HG03378 (cell line): Measurements from ENCODE around the gene TYW1B.
"Not testable (repeated sequence)": the region's sequence is repeated elsewhere in the genome, so short reads cannot be mapped to it uniquely, and the experiment has no call there.

Experiments
- ATAC-seq: cut with Tn5 transposase; IDR thresholded peaks from one replicate; pipeline ENCODE4 v1.9.1; 2021; ENCODE audit warnings: mild to moderate bottlenecking, moderate library complexity; ENCODE audit not compliant: unreplicated experiment

The TYW1B gene

GRCh38 chr7:72760602-72761001 lies 67.4 kb downstream of the TYW1B start:
- ATAC-seq, result no peak

- no peak for ATAC-seq
Observed at GRCh38 chr7:72754312-72754711, 73.7 kb downstream of the TYW1B start.

GRCh38 chr7:72753781-72754180 lies 74.2 kb downstream of the TYW1B start:
- ATAC-seq, result no peak

- ATAC-seq, result not testable (repeated sequence)
Observed at GRCh38 chr7:72753229-72753628, 74.8 kb downstream of the TYW1B start.

GRCh38 chr7:72751978-72752377 lies 76.0 kb downstream of the TYW1B start:
- no peak for ATAC-seq

- no peak for ATAC-seq
Observed at GRCh38 chr7:72751378-72751777, 76.6 kb downstream of the TYW1B start.

GRCh38 chr7:72748649-72749048 lies 79.4 kb downstream of the TYW1B start:
- not testable (repeated sequence) for ATAC-seq

- not testable (repeated sequence) for ATAC-seq
Observed at GRCh38 chr7:72744244-72744926, 83.6 kb downstream of the TYW1B start.

GRCh38 chr7:72743801-72744200 lies 84.2 kb downstream of the TYW1B start:
- not testable (repeated sequence) for ATAC-seq

GRCh38 chr7:72739716-72740115 lies 88.3 kb downstream of the TYW1B start:
- not testable (repeated sequence) for ATAC-seq

- ATAC-seq, result not testable (repeated sequence)
Observed at GRCh38 chr7:72735855-72736254, 92.1 kb downstream of the TYW1B start.

- not testable (repeated sequence) for ATAC-seq
Observed at GRCh38 chr7:72730815-72731214, 97.2 kb downstream of the TYW1B start.

GRCh38 chr7:72730384-72730783 lies 97.6 kb downstream of the TYW1B start:
- ATAC-seq, result not testable (repeated sequence)

GRCh38 chr7:72729130-72729529 lies 98.9 kb downstream of the TYW1B start:
- not testable (repeated sequence) for ATAC-seq

- ATAC-seq, result not testable (repeated sequence)
Observed at GRCh38 chr7:72722694-72723093, 105.3 kb downstream of the TYW1B start.

GRCh38 chr7:72720890-72721289 lies 107.1 kb downstream of the TYW1B start:
- not testable (repeated sequence) for ATAC-seq

- not testable (repeated sequence) for ATAC-seq
Observed at GRCh38 chr7:72717252-72717774, 110.7 kb downstream of the TYW1B start.

GRCh38 chr7:72711927-72712326 lies 116.1 kb downstream of the TYW1B start:
- not testable (repeated sequence) for ATAC-seq

- no peak for ATAC-seq
Observed at GRCh38 chr7:72710983-72711382, 117.0 kb downstream of the TYW1B start.

- no peak for ATAC-seq
Observed at GRCh38 chr7:72709909-72710308, 118.1 kb downstream of the TYW1B start.

- ATAC-seq, result not testable (repeated sequence)
Observed at GRCh38 chr7:72708371-72709050, 119.5 kb downstream of the TYW1B start.

- no peak for ATAC-seq
Observed at GRCh38 chr7:72706521-72706920, 121.5 kb downstream of the TYW1B start.
